Psoas muscle (tissue), 8 donors: ENCODE data around the gene INVS. TPM values are rescaled to one million over a fixed set of nuclear protein-coding genes. Genes with fewer than 3 reads are reported as not detected.

Experiments used
- ATAC-seq, 4 donors: fragments of 200-7000 bp; cut with Tn5 transposase; one replicate each; pipeline ENCODE4 v1.9.1; 2020; ENCODE audit warnings: moderate library complexity in 3 of 4, mild to moderate bottlenecking in 2 of 4
- DNase-seq, 2 donors: peaks; one replicate each; pipeline ENCODE4 v3.0.0-alpha.2; 2020
- H3K27ac ChIP-seq: fragments of 200-600 bp; one replicate; pipeline ENCODE4 v1.8.0; 2022
- H3K27me3 ChIP-seq, 3 donors: fragments of 200-600 bp in 1 of 3; one replicate each; pipeline versions ENCODE4 v1.6.1 to v1.8.0; 2013 to 2022; ENCODE audit warnings: low read length in 2 of 3, mild to moderate bottlenecking in 2 of 3, moderate library complexity in 1 of 3; ENCODE audit not compliant: insufficient read depth in 3 of 3
- H3K36me3 ChIP-seq, 2 donors: fragments of 200-600 bp in 1 of 2; one replicate each; pipeline versions ENCODE4 v1.6.1 to v1.8.0; 2013 to 2022; ENCODE audit warnings: low read depth in 1 of 2, mild to moderate bottlenecking in 1 of 2, moderate library complexity in 1 of 2; ENCODE audit not compliant: insufficient read depth in 1 of 2
- H3K4me1 ChIP-seq: fragments of 200-600 bp; one replicate; pipeline ENCODE4 v1.8.0; 2022
- H3K4me3 ChIP-seq: fragments of 200-600 bp; one replicate; pipeline ENCODE4 v1.8.0; 2022; ENCODE audit warnings: mild to moderate bottlenecking
- H3K9me3 ChIP-seq: fragments of 200-600 bp; one replicate; pipeline ENCODE4 v1.8.0; 2022
- WGBS, 3 donors: extraction: QIAGEN DNeasy Blood & Tissue Kit; methylation state at CpG; one replicate each; pipeline versions ENCODE4 v1.1.6 to v1.1.7; 2013; 5-methylcytosine and 5-hydroxymethylcytosine counted together
- intact Hi-C, 2 donors: fragments of 100-400 bp; cut with DNase I; formaldehyde crosslinking; loops; one replicate each; pipeline versions ENCODE4 v1.11.0 to v1.14.2; 2022
- polyA plus RNA-seq, 3 donors: library from polyadenylated mRNA; stranded (reverse); fragments of 200-250 nt; gene quantifications; one replicate each; pipeline ENCODE4 v1.2.3, GENCODE V29; 2013
- total RNA-seq, 4 donors: library from RNA; stranded (reverse); fragmentation: NEBNext Ultra II Directional in 2 of 4; extraction: Animal tissue kit (Norgen Biotek cat#: 25700) in 2 of 4; gene quantifications; one replicate each; pipeline versions ENCODE4 v1.2.1 to v1.2.4, GENCODE V29; 2021 to 2023
- TF ChIP-seq, protein P1 (sequence below): fragments of 200-600 bp; IDR thresholded peaks from one replicate; pipeline ENCODE4 v1.8.0; 2022; ENCODE audit warnings: antibody characterized with exemption
- donor health status: healthy with polysubstance abuse.
- donor health status: DM: no; HTN: no; CAD: no; lungs with moderate emphysema.
- donor health status: Bipolar disorder and iron deficiency.
- donor health status: healthy.
- donor health status: DM: yes; HTN: yes; CAD: no.
- donor health status: DM: no; HTN: no; CAD: no.
- donor health status: DM: no; HTN: no; CAD: no.
- donor health status: DM: yes; HTN: yes; CAD: no.

Gene INVS
- total and polyA plus RNA-seq, 7 donors, result 1.6 to 7.3 (median 5.7) TPM

DNA sequence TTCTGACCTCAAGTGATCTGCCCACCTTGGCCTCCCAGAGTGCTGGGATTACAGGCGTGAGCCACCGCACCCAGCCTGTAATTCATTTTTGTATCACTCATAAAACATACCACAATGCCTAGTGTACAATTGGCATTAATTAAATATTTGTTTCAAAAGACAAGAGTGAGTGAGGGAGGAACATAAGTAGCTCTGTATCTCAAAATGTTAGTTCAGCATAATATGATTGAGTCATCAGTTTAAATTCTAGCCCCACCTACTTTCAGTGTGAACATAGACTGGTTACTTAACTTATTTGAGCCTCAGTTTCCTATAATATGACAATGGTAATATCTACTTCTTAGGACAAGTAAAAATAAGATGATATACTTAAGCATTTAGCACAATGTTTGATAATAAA, 26.9 kb downstream of the INVS start:
- DNase-seq, result no peak
- no peak for ATAC-seq
- 96 to 97% (median 96%) methylated on average over 2 of the region's 2 CpGs for WGBS, 3 donors
- intact Hi-C loops, result no loop called here
- H3K9me3 ChIP-seq, result no peaks in the 10 kb centered on the region
- H3K27me3 ChIP-seq, result no peaks in the 10 kb centered on the region
- TF ChIP-seq, protein P1, sequence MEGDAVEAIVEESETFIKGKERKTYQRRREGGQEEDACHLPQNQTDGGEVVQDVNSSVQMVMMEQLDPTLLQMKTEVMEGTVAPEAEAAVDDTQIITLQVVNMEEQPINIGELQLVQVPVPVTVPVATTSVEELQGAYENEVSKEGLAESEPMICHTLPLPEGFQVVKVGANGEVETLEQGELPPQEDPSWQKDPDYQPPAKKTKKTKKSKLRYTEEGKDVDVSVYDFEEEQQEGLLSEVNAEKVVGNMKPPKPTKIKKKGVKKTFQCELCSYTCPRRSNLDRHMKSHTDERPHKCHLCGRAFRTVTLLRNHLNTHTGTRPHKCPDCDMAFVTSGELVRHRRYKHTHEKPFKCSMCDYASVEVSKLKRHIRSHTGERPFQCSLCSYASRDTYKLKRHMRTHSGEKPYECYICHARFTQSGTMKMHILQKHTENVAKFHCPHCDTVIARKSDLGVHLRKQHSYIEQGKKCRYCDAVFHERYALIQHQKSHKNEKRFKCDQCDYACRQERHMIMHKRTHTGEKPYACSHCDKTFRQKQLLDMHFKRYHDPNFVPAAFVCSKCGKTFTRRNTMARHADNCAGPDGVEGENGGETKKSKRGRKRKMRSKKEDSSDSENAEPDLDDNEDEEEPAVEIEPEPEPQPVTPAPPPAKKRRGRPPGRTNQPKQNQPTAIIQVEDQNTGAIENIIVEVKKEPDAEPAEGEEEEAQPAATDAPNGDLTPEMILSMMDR, result no peak
- H3K4me3 ChIP-seq, result no peak overlapping the region
- no peak overlapping the region for H3K27ac ChIP-seq
- peaks cover 4 to 10% of the 10 kb centered on the region in 2 donors for H3K36me3 ChIP-seq
- H3K4me1 ChIP-seq, result peaks cover 7% of the 10 kb centered on the region

DNA sequence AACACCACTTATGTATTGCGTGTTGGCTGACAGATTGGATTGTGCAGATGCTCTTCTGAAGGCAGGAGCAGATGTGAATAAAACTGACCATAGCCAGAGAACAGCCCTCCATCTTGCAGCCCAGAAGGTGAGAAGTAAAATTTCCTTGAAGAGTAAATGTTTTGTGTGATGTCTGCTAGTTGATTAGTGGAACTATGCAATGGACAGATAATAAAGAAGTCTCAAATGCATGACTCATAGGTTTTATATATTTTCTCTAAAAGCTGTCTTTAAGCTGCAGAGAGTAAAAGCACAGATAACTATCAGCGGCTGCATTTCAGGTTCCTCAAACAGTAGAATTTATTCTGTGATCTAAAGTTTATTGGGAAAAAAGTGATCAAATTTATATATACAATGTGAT, 27.4 kb downstream of the INVS start:
- Histone ChIP-seq H3K27me3 (no peaks in the 10 kb centered on the region), H3K36me3 (peaks cover 0 to 10% of the 10 kb centered on the region in 2 donors), H3K4me1 (peaks cover 7% of the 10 kb centered on the region), H3K9me3 (no peaks in the 10 kb centered on the region), H3K4me3 (no peak overlapping the region), H3K27ac (no peak overlapping the region)
- ATAC-seq (no peak), DNase-seq (no peak)
- 98 to 100% (median 99%) methylated on average over 2 of the region's 2 CpGs for WGBS, 3 donors
- intact Hi-C loops, result no loop called here
- TF ChIP-seq, protein P1, result no peak

DNA sequence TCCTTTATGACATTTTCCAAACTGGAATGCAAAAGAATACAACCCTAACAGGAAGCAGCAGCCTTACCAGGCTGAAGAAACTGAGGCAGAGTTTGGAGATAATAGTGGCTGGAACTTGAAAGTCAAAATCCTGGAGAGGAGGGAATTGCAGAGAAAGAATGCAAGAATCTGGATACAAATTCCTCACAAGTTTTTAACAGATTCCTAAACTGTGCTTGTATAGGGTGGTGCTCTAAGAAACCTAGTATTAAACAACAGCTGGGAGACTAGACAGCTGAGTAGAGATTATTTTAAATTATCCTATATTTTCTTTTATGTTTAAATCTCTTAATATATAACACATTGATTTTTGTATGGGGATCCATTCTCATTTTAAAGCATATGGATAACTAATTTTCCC, 30.7 kb downstream of the INVS start:
- intact Hi-C loops, result no loop called here
- DNase-seq (no peak), ATAC-seq (no peak)
- H3K36me3 ChIP-seq, result peaks cover 0 to 10% of the 10 kb centered on the region in 2 donors
- TF ChIP-seq, protein P1, result no peak
- H3K4me1 ChIP-seq, result no peaks in the 10 kb centered on the region
- H3K9me3 ChIP-seq, result no peaks in the 10 kb centered on the region
- no peaks in the 10 kb centered on the region for H3K27me3 ChIP-seq
- H3K4me3 ChIP-seq, result no peak overlapping the region
- no peak overlapping the region for H3K27ac ChIP-seq

DNA sequence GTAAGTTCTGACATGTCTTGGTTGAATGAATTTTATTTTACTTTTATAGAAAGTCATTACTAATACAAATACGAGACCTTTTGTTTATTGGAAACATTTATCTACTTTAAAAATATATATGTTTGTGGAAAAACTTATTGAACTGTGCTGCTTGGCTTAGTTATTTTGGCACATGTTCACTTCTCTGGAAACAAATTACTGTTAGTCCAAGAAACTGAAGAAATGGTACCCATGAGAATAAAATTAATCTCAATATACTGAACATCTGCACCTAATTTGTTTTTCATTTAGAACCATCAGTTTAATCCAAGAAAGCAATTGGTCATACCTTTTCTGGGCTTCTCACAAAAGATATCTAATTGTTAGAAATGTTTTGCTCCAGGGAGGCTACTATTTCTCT, 32.2 kb downstream of the INVS start:
- intact Hi-C loops, result no loop called here
- no peaks in the 10 kb centered on the region for H3K4me1 ChIP-seq
- no peaks in the 10 kb centered on the region for H3K27me3 ChIP-seq
- ATAC-seq (no peak), DNase-seq (no peak)
- WGBS, 3 donors, result 76 to 89% (median 82%) methylated on average over 1 of the region's 1 CpG
- no peaks in the 10 kb centered on the region for H3K9me3 ChIP-seq
- H3K27ac ChIP-seq, result no peak overlapping the region
- TF ChIP-seq, protein P1, result no peak
- no peak overlapping the region for H3K4me3 ChIP-seq
- peaks cover 0 to 10% of the 10 kb centered on the region in 2 donors for H3K36me3 ChIP-seq

DNA sequence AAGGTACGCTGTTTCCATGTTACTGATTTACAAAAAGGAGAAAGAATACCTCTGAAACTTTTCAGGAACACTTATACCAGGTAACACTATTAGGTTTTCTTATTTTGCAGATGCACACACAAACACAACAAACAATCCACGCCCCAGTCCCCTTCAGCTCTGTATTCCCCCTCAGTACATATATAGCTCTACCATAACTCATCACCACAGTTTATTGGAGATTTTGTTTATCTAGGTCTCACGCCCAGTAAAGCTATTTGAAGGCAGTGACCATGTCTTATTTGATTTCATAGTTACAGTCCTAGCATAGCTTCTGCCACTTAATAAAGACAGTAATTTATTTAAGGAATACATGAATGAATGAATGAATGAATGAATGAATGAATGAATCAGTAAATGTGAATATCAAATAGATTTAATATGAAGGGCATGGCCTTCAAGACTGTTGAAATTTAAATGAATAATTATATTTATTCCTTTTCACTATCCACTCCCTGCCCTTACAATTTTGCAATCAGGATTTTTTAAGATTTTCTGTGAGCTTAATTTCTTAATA, 32.9 kb downstream of the INVS start:
- ATAC-seq, result no peak
- H3K27ac ChIP-seq, result no peak overlapping the region
- intact Hi-C loops, result no loop called here
- H3K27me3 ChIP-seq, result no peaks in the 10 kb centered on the region
- TF ChIP-seq, protein P1, result no peak
- no peak for DNase-seq
- H3K36me3 ChIP-seq, result peaks cover 0 to 3% of the 10 kb centered on the region in 2 donors
- 83 to 93% (median 85%) methylated on average over 3 of the region's 3 CpGs for WGBS, 3 donors
- no peak overlapping the region for H3K4me3 ChIP-seq
- no peaks in the 10 kb centered on the region for H3K4me1 ChIP-seq
- H3K9me3 ChIP-seq, result no peaks in the 10 kb centered on the region
